WI38 (cell line): ENCODE data around the gene DVL1.

ENCODE experiments used
- H3K4me3 ChIP-seq: 2 replicates; pipeline ENCODE4 v1.5.1; 2011; ENCODE audit warnings: low read depth, mild to moderate bottlenecking, control low read depth, low read length
- TF ChIP-seq, protein P1 (sequence below): IDR thresholded peaks from 2 replicates; pipeline ENCODE4 v1.5.1; 2012; ENCODE audit warnings: low read depth, mild to moderate bottlenecking, control low read depth, low read length

Gene DVL1

DNA sequence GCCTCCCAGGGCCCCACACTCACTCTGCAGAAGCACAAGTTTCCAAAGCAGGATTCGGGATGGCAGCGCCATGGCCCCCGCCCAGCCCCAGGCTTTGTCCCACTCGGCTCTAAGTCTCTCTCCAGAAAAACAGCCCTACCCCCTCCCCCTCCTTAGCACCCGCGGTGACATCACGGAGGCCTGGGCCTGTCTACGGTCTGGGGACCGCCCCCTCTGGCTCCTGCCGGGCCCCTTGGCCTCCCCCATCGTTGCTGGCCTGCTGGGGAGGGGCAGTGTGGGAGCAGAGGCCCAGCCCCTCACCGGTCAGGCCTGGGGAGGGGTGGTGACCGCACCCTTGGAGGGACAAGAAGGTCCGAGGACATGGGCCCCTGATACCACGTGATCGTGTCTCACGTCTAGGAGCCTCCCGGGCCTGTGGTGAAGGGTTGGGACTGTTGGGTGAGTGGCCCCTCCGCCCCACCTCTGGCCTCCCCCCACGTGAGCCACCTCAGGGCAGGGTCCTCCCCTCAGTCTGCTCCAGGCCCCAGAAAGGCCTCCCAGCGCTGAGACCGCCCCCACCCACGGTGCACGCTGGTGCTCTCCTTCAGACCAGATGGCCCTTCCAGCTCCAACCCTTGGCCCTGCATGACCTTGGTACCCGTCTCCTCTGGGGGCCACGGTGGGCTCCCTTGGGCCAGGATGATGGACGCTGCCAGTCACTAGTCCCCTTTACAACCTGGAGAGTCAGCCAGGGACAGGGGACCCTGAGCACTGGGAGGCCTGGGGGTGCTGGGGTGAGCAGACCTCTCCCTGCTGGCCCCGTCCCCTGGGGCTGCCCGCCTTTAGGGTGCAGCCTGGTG is 9.4 kb upstream of the DVL1 start, which contains the start of gene MXRA8:
MXRA8 (minus strand) TSS at position 123 of the 839 bp plus-strand sequence; CDS start at position 72, 51 bp downstream.
- TF ChIP-seq, protein P1, sequence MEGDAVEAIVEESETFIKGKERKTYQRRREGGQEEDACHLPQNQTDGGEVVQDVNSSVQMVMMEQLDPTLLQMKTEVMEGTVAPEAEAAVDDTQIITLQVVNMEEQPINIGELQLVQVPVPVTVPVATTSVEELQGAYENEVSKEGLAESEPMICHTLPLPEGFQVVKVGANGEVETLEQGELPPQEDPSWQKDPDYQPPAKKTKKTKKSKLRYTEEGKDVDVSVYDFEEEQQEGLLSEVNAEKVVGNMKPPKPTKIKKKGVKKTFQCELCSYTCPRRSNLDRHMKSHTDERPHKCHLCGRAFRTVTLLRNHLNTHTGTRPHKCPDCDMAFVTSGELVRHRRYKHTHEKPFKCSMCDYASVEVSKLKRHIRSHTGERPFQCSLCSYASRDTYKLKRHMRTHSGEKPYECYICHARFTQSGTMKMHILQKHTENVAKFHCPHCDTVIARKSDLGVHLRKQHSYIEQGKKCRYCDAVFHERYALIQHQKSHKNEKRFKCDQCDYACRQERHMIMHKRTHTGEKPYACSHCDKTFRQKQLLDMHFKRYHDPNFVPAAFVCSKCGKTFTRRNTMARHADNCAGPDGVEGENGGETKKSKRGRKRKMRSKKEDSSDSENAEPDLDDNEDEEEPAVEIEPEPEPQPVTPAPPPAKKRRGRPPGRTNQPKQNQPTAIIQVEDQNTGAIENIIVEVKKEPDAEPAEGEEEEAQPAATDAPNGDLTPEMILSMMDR = no peak

DNA sequence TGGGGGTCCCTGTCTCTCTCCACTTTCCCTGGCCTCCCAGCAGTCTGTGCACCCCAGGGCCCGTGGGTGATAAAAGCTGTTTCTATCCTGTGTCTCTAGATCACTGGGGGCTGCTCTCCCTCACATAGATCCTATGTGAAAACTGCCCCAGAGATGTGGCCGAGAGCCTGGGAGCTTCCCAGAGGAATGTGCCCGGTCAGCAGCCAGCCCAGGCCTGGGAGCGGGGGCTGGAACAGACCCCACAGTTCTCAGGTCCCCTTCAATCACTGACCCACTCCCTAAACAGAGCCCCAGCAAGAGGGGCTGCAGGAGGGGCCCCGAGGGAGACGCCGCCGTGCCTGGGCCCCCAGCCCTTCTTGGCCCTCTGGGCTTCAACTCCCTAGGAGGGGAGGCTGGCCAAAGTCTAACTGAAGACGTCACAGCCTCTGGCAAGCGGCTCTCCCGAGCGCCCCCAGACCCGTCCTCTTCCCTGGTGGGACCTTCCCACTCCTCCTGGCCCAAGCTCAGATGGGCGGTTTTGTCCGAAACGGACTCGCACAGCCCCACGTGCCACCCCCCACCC is 8.7 kb upstream of the DVL1 start:
- TF ChIP-seq, protein P1 = no peak
- peak overlapping the region; percentile 96 for H3K4me3 ChIP-seq

More for the DNA sequence above, 9.4 kb upstream of the DVL1 start, which contains the start of gene MXRA8:
- H3K4me3 ChIP-seq = peak within 1 kb of the TSS; percentile 96

DNA sequence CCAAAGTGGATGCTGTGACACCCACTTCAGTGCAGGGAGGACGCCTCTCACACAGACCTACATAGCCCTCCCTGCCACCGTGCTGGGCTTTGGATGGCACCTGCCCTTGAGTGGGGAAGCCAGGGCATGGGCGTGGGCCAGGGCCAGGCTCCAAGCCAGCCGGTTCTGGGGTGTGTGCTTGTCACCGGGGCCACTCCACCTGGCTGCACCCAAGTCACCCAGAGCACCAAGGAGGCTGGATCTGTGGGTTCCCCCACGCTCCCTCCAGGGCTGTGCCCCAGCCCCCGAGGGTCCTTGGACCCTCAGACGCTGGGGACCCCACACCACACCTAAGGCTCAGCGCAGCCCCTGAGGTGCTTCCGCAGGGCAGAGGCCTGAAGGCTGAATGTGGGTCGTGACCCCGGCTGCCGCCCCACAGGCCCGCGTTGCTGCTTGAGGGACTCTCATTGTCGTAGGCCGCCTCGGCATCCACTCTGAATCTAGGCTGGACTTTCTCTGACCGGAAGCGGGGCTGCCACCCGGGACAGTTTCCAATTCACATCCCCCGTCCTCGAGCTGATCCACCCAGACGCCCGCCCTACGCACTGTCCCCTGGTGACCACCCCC is 7.7 kb upstream of the DVL1 start:
- H3K4me3 ChIP-seq = peak overlapping the region; percentile 96

DNA sequence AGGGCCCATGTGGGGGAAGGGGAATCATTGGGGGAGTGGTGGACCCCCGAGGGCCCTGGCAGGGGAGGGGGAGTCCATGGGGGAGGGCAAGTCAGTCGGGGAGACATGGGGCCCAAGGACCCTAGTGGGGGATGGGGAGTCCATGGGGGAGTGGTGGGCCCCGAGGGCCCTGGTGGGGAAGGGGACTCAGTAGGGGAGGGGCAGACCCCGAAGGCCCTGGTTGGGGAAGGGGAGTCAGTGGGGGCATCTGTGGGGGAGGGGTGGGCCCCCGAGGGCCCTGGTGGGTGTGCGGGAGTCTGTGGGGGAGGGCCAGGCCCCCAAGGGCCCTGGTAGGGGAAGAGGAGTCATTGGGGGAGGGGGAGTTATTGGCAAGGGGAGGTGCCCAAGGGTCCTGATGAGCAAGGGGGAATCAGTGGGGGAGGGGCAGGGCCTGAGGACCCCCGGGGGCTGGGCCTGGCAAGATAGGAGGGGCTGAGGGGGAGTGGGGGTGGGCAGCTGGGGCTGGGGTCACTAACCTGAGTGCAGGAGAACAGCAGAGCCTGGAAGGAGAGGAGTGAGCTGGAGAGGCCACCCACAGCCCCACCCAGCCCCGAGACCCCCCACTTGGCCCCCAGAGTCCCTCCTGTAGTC is 7.1 kb upstream of the DVL1 start:
- TF ChIP-seq, protein P1 = no peak
- H3K4me3 ChIP-seq = peak overlapping the region; percentile 96

More for the DNA sequence above, 7.7 kb upstream of the DVL1 start:
- TF ChIP-seq, protein P1 = no peak

DNA sequence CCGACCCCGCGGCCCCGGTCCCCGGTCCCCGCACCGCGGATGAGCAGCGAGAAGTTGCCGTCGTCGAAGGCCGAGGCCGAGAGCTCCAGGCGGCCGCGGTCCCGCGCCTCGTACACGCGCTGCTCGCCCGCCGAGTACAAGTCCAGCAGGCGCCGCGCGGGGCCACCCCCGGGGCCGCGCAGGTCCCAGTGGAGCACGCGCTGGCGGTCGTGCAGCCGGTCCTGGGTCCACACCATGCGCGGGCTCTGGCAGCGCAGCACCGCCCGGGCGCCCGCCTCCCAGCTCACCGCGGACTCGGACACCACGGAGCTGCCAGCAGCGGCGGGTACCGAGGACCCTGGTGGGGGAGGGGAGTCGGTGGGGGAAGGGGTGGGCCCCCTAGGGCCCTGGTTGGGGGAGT is 6.2 kb upstream of the DVL1 start:
- TF ChIP-seq, protein P1 = no peak
- peak overlapping the region; percentile 41 for H3K4me3 ChIP-seq

DNA sequence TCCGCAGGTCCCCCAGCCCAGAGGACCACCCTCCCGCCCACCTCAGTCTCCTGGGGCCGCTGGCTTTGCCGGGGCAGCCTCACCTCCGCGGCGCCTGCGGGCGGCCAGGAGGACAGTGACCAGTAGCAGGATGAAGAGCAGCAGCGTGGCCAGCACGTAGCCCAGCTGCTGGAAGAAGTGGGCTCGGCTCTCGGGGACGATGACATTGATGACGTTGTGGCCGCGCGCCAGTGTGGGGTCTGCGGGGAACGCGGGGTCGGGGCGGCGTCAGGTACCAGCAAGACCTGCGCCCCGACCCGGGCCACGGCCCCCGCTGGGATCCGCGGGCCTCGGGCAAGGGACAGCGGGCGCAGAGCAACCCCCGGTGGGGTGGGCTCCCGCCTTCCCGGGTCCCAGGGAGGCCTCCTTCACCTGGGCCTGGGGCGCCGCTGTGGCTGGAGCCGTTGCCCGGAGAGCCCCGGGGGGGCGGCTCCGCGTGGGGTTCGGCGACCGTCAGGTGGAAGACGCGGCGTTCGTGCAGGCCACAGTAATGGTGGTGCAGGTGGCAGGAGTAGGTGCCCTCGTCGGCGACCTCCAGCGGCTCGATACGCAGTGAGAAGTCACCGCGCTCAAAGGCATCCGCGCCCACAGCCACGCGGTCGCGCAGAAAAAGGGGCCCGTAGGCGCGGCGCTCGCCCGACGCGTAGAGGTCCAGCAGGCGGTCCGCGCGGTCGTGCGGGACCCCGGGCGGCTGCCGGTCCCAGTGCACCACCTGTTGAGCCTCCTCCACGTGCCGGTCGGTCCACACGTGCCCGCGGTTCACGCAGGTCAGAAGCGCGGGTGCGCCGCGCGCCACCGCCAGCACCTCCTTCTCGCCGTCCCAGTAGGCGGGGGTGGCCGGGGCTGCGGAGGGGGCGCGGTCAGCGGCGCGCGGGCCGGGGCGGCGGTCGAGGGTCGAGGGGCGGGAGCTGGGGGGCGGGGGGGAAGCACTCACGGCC is 5.3 kb upstream of the DVL1 start:
- H3K4me3 ChIP-seq = no peak overlapping the region

More for the DNA sequence above, 5.3 kb upstream of the DVL1 start:
- TF ChIP-seq, protein P1 = no peak
